GM12873 (cell line): Measurements from ENCODE around the gene PPP1R3D.

Experiments
- TF ChIP-seq, protein P1 (sequence below): IDR thresholded peaks from 2 replicates; pipeline ENCODE4 v1.5.1; 2012; ENCODE audit warnings: low read depth, mild to moderate bottlenecking, moderate library complexity, low read length, control low read depth; ENCODE audit not compliant: insufficient read depth; ENCODE audit errors: missing control alignments

PPP1R3D gene

DNA sequence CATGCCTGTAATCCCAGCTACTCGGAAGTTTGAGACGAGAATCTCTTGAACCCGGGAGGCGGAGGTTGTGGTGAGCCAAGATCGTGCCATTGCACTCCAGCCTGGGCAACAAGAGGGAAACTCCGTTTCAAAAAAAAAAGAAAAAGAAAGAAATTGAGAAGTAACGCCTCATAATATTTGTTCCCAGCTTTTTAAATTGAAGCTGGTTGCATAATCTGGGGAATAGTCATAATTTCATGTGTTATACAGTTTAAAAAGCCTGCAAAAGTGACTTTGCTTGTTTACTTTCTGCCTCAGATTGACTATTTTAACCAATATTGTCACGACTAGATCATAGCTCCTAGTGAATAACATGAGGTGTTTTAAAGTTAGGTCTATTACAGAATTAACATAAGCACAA lies 7.3 kb upstream of the PPP1R3D start:
- TF ChIP-seq, protein P1, sequence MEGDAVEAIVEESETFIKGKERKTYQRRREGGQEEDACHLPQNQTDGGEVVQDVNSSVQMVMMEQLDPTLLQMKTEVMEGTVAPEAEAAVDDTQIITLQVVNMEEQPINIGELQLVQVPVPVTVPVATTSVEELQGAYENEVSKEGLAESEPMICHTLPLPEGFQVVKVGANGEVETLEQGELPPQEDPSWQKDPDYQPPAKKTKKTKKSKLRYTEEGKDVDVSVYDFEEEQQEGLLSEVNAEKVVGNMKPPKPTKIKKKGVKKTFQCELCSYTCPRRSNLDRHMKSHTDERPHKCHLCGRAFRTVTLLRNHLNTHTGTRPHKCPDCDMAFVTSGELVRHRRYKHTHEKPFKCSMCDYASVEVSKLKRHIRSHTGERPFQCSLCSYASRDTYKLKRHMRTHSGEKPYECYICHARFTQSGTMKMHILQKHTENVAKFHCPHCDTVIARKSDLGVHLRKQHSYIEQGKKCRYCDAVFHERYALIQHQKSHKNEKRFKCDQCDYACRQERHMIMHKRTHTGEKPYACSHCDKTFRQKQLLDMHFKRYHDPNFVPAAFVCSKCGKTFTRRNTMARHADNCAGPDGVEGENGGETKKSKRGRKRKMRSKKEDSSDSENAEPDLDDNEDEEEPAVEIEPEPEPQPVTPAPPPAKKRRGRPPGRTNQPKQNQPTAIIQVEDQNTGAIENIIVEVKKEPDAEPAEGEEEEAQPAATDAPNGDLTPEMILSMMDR, result no peak

DNA sequence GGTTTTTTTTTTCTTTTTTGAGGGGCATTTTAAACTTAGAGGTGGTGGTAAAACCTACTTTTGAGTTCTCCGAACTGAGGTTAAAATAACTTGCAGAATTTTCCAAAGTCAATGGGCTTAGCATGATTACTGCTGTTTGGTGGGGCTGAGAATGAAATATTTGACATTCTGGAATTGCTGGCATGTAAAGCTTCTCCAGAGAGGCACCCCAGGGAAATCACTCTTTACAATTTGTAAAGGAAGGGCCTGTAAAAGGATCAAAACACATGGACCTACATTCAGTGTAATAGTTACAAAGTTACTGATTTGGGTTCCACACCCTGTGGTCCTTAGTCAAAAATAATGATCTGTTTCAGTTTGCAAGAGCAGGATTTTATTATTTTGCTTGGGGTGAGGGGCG lies 5.6 kb upstream of the PPP1R3D start:
- TF ChIP-seq, protein P1, result no peak

DNA sequence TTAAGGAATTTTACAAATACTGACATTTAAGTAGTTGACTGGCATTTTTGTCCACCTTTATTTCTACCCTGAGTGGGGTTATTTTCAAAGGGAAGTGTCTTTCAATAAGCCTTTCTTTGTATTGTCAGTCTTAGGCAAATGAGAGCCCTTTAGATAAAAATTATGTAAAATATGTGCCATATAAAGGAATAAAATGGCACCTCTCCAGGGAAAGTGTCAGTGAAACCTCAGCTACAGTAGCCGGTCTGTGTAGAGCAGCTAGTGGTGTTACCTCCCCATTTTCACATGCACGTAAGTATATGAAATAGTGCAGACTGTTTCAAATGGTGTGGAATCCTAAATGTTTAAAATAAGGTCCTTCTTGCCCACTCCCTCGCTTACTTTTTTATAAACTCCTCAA lies 5.1 kb upstream of the PPP1R3D start:
- TF ChIP-seq, protein P1, result no peak

DNA sequence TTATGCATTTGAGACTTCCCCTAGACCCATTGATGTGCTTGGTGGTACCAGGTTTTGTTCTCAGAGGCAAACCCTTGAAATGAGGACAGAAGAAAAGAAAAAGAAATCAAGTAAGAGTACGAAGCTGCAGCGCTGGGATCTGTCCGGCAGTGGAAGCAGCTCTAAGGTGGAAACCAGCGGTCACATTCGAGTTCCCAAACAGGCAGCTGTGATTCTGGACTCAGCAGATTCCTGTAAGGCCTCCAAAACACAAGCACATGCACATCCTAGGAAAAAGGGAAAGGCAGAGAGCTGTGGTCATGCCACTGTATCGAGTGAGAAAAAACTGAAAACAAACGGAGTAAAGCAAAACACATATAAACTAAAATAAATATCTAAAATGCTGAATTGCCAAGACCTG lies 4.6 kb upstream of the PPP1R3D start:
- TF ChIP-seq, protein P1, result no peak

DNA sequence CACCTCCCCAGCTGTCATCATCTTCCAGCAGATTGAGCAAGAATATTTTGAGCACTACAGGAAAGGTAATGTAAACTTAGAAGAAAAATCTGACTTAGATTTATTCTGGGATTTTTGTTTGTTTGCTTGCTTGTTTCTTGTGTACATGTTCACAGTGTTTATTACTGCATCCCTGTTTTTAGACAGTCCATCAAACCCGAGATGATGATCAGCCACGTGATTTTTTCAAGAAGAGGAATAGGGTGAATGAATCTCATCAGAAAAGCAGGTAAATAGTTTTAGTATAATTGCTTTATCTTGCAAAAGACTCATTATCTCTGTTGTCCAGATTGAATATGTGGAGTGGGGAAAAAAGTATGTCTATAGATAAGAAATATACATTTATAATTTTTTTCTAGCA lies 2.1 kb upstream of the PPP1R3D start:
- TF ChIP-seq, protein P1, result no peak

DNA sequence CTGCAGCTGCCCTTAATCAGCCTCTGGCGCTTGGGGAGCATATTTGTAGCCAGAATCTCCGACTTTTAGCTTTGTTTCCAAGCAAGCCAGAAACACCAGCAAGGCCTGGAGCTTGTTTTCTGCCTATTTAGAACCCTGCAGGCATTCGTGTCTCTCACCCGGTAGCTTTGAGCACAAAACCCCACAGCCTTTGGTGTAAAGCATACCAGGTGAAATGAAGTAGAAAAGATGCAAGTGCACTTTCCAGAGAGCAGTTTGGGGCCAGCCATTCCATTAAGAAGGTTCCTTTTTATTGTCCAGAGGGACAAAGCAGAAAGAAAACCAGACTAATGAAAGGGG lies 820 bp upstream of the PPP1R3D start:
- TF ChIP-seq, protein P1, result no peak

DNA sequence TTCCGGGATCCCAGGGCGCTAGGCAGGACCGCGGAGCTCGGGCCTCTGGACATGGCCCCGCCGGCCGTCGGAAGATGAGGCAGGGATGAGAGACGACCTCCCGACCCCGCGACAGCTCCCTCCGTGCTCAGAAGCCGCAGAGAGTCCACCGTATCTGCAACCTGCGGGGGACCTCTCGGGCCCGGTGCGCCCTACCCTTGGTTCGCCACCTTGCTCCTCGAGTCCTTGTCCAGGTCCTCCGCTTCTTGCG lies 301 bp downstream of the PPP1R3D start:
- TF ChIP-seq, protein P1, result no peak

DNA sequence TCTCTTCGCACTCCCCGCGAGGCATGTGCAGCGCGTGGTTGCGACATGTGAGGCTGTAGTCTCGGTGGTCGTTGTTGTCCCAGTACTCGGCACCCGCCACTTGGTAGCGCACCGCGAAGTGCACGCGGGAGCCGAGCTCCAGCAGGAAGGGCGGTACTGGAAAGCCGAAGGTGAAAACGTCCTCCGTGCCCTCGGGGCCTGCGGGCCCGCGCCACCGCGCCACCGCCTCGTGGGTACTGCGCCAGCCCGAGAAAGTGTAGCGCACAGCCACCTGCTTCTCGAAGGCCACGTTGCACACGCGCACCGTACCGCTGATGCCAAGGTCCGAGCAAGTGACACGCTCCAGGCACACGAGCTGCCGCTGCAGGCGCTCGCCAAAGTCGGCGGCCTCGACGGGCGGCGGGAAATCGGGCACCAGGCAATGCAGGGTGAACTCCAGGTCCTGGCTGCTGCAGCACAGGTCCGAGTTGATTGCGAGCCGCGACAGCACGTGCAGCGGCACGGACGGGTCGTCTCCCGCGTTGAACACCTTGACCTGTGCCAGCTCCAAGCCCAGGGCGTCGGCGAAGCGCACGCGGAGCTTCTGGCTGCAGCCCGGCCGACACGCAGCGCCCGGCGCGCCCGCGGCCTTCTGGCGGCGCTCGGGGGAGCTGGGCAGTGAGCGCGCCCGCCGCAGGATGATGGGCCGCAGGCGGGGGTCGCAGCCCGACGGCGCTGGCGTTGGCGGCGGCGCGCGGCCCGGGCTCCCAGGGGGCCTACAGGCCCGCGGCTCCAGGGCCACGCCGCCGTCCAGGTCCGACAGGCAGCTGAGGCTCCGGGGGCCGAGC lies 840 bp downstream of the PPP1R3D start:
- TF ChIP-seq, protein P1, result no peak
